HEK293 (cell line): ENCODE results near the gene ZNF32.

Experiments
- CTCF ChIA-PET: fragments of 350-600 bp; formaldehyde crosslinking; extraction: SDS; loops from one replicate; lab custom pipeline; 2021; ENCODE audit warnings: antibody characterized with exemption; lab: Yijun Ruan, JAX
- POLR2A ChIA-PET: fragments of 300-600 bp; formaldehyde crosslinking; extraction: SDS; loops from one replicate; lab custom pipeline; 2020; ENCODE audit warnings: antibody characterized with exemption, inconsistent platforms; lab: Yijun Ruan, JAX
- H3K27ac ChIP-seq: fragments of 200-500 bp; sonication (Bioruptor generic); 2 replicates; pipeline ENCODE4 v1.5.1; 2014; ENCODE audit warnings: low read depth, low read length, control low read depth, inconsistent platforms; ENCODE audit errors: extremely low read depth
- H3K36me3 ChIP-seq, 2 experiments: fragments of 200-500 bp in 1 of 2; sonication (Bioruptor generic) in 1 of 2; 1 replicate in 1 of 2; 2 replicates in 1 of 2; pipeline ENCODE4 v1.5.1; 2014 to 2017; ENCODE audit warnings: inconsistent platforms in 2 of 2, low read length in 2 of 2; ENCODE audit not compliant: control insufficient read depth in 2 of 2, insufficient read depth in 1 of 2
- H3K4me1 ChIP-seq: fragments of 200-500 bp; sonication (Bioruptor generic); 2 replicates; pipeline ENCODE4 v1.5.1; 2014; ENCODE audit warnings: mild to moderate bottlenecking, low read length, inconsistent platforms; ENCODE audit not compliant: control insufficient read depth, insufficient read depth
- H3K4me3 ChIP-seq: 2 replicates; pipeline ENCODE4 v1.5.1; 2011; ENCODE audit warnings: low read depth, mild to moderate bottlenecking, control low read depth, low read length, moderate library complexity
- H3K9me3 ChIP-seq: fragments of 200-500 bp; sonication (Bioruptor generic); 2 replicates; pipeline ENCODE4 v1.5.1; 2014; ENCODE audit warnings: low read depth, low read length, inconsistent platforms; ENCODE audit not compliant: control insufficient read depth, insufficient read depth
- CTCF ChIP-seq: fragments of 450-650 bp; formaldehyde crosslinking; IDR thresholded peaks from 2 replicates; pipeline ENCODE4 v1.5.1; 2016; ENCODE audit warnings: missing biosample characterization, missing genetic modification characterization
- KLF8 ChIP-seq: fragments of 450-650 bp; formaldehyde crosslinking; IDR thresholded peaks from 2 replicates; pipeline ENCODE4 v1.5.1; 2016; ENCODE audit warnings: missing biosample characterization, missing genetic modification characterization
- SCRT2 ChIP-seq: fragments of 450-650 bp; formaldehyde crosslinking; IDR thresholded peaks from 2 replicates; pipeline ENCODE4 v1.5.1; 2016; ENCODE audit warnings: missing biosample characterization, missing genetic modification characterization
- SP7 ChIP-seq: fragments of 450-650 bp; formaldehyde crosslinking; IDR thresholded peaks from 2 replicates; pipeline ENCODE4 v1.5.1; 2016; ENCODE audit warnings: missing biosample characterization, missing genetic modification characterization
- ZFP3 ChIP-seq: fragments of 450-650 bp; formaldehyde crosslinking; IDR thresholded peaks from 2 replicates; pipeline ENCODE4 v1.5.1; 2016; ENCODE audit warnings: low read depth, missing biosample characterization, missing genetic modification characterization
- ZNF112 ChIP-seq: fragments of 450-650 bp; formaldehyde crosslinking; IDR thresholded peaks from 2 replicates; pipeline ENCODE4 v1.5.0; 2017; ENCODE audit warnings: missing biosample characterization, missing genetic modification characterization
- ZNF155 ChIP-seq: fragments of 450-650 bp; formaldehyde crosslinking; IDR thresholded peaks from 2 replicates; pipeline ENCODE4 v1.5.1; 2016; ENCODE audit warnings: missing biosample characterization, missing genetic modification characterization
- ZNF169 ChIP-seq: fragments of 450-650 bp; formaldehyde crosslinking; IDR thresholded peaks from 2 replicates; pipeline ENCODE4 v1.5.1; 2016; ENCODE audit warnings: missing biosample characterization, missing genetic modification characterization
- ZNF18 ChIP-seq: fragments of 450-650 bp; formaldehyde crosslinking; IDR thresholded peaks from 2 replicates; pipeline ENCODE4 v1.5.1; 2016; ENCODE audit warnings: missing biosample characterization, missing genetic modification characterization
- ZNF19 ChIP-seq: fragments of 450-650 bp; formaldehyde crosslinking; IDR thresholded peaks from 2 replicates; pipeline ENCODE4; 2016; ENCODE audit warnings: missing biosample characterization, missing genetic modification characterization, low read depth
- ZNF2 ChIP-seq: fragments of 450-650 bp; formaldehyde crosslinking; IDR thresholded peaks from 2 replicates; pipeline ENCODE4 v1.5.1; 2016; ENCODE audit warnings: missing biosample characterization, missing genetic modification characterization
- ZNF239 ChIP-seq: fragments of 450-650 bp; formaldehyde crosslinking; IDR thresholded peaks from 2 replicates; pipeline ENCODE4 v1.5.1; 2016; ENCODE audit warnings: missing biosample characterization, missing genetic modification characterization
- ZNF24 ChIP-seq: fragments of 450-650 bp; formaldehyde crosslinking; IDR thresholded peaks from 2 replicates; pipeline ENCODE4 v1.5.1; 2016; ENCODE audit warnings: missing biosample characterization, missing genetic modification characterization
- ZNF292 ChIP-seq: fragments of 450-650 bp; formaldehyde crosslinking; IDR thresholded peaks from 2 replicates; pipeline ENCODE4 v1.5.1; 2016; ENCODE audit warnings: low read depth, missing biosample characterization, missing genetic modification characterization, borderline replicate concordance
- ZNF341 ChIP-seq: fragments of 450-650 bp; formaldehyde crosslinking; IDR thresholded peaks from 2 replicates; pipeline ENCODE4; 2016; ENCODE audit warnings: low read depth, missing biosample characterization, missing genetic modification characterization
- ZNF350 ChIP-seq: fragments of 450-650 bp; formaldehyde crosslinking; IDR thresholded peaks from 2 replicates; pipeline ENCODE4 v1.5.0; 2017; ENCODE audit warnings: missing biosample characterization, mild to moderate bottlenecking, missing genetic modification characterization
- ZNF521 ChIP-seq: fragments of 450-650 bp; formaldehyde crosslinking; IDR thresholded peaks from 2 replicates; pipeline ENCODE4 v1.5.1; 2017; ENCODE audit warnings: missing biosample characterization, mild to moderate bottlenecking, missing genetic modification characterization
- ZNF544 ChIP-seq: fragments of 450-650 bp; formaldehyde crosslinking; IDR thresholded peaks from 2 replicates; pipeline ENCODE4 v1.5.0; 2017; ENCODE audit warnings: missing biosample characterization, missing genetic modification characterization
- ZNF580 ChIP-seq: fragments of 450-650 bp; formaldehyde crosslinking; IDR thresholded peaks from 2 replicates; pipeline ENCODE4 v1.5.1; 2016; ENCODE audit warnings: missing biosample characterization, missing genetic modification characterization
- ZNF626 ChIP-seq: fragments of 450-650 bp; sonication (Bioruptor Pico); formaldehyde crosslinking; IDR thresholded peaks from 2 replicates; pipeline ENCODE4 v1.5.1; 2018; ENCODE audit warnings: missing biosample characterization, missing genetic modification characterization, inconsistent platforms
- ZNF639 ChIP-seq: fragments of 450-650 bp; formaldehyde crosslinking; IDR thresholded peaks from 2 replicates; pipeline ENCODE4 v1.5.1; 2016; ENCODE audit warnings: missing biosample characterization, missing genetic modification characterization
- ZNF664 ChIP-seq: fragments of 450-650 bp; formaldehyde crosslinking; IDR thresholded peaks from 2 replicates; pipeline ENCODE4 v1.5.1; 2016; ENCODE audit warnings: missing biosample characterization, missing genetic modification characterization
- ZNF692 ChIP-seq: fragments of 450-650 bp; formaldehyde crosslinking; IDR thresholded peaks from 2 replicates; pipeline ENCODE4 v1.5.1; 2016; ENCODE audit warnings: missing biosample characterization, missing genetic modification characterization
- ZNF76 ChIP-seq: fragments of 450-650 bp; formaldehyde crosslinking; IDR thresholded peaks from 2 replicates; pipeline ENCODE4; 2016; ENCODE audit warnings: low read depth, missing biosample characterization, missing genetic modification characterization, borderline replicate concordance
- ZNF768 ChIP-seq: fragments of 450-650 bp; formaldehyde crosslinking; IDR thresholded peaks from 2 replicates; pipeline ENCODE4 v1.5.1; 2018; ENCODE audit warnings: missing biosample characterization, mild to moderate bottlenecking, missing genetic modification characterization
- ZNF830 ChIP-seq: fragments of 450-650 bp; IDR thresholded peaks from 2 replicates; pipeline ENCODE4 v1.5.0; 2018; ENCODE audit warnings: missing biosample characterization, missing genetic modification characterization, low read depth, mild to moderate bottlenecking, moderate library complexity
- ZSCAN18 ChIP-seq: fragments of 450-650 bp; formaldehyde crosslinking; IDR thresholded peaks from 2 replicates; pipeline ENCODE4 v1.5.1; 2016; ENCODE audit warnings: missing biosample characterization, missing genetic modification characterization
- TF ChIP-seq, protein P1 (sequence below): fragments of 450-650 bp; formaldehyde crosslinking; IDR thresholded peaks from 2 replicates; pipeline ENCODE4 v1.5.1; 2016; ENCODE audit warnings: missing biosample characterization, missing genetic modification characterization

Gene ZNF32

GRCh38 chr10:43667317-43667731, 18.6 kb upstream of the ZNF32 start (continued):
- TF ChIP-seq ZNF544 (no peak), ZNF768 (tag by site-specific recombination) (no peak), ZNF292 (tag by site-specific recombination) (no peak), ZFP3 (tag by site-specific recombination) (no peak), ZNF639 (tag by site-specific recombination) (no peak), ZNF18 (tag by site-specific recombination) (no peak), ZNF19 (tag by site-specific recombination) (no peak), ZNF580 (tag by site-specific recombination) (no peak)
- TF ChIP-seq, all 188 proteins: peak for 0

DNA sequence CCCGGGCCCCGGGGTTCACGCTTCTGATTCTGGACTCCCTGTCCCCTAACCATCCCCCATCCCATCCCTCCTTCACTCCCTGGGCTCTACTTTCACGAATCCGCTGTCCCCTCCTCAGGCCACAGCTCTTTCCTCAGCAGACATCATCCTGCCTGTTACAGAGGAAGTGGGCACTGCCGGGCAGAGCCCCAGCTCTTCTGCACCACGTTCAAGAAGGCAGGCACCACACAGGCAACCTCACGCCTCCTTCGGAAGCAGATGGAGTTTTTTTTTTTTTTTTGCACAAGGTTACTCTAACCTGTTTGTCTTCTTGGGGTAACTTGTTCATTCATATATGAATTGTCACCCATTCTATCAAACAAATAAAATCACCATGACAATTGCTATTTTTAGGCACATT, 17.9 kb upstream of the ZNF32 start:
- CTCF ChIA-PET = interaction anchor here (0.6 kb wide), 1 partner anchor 974 kb away, joined by 3 read pairs; no protein-coding TSS in a partner anchor
- POLR2A ChIA-PET = no interaction called here

DNA sequence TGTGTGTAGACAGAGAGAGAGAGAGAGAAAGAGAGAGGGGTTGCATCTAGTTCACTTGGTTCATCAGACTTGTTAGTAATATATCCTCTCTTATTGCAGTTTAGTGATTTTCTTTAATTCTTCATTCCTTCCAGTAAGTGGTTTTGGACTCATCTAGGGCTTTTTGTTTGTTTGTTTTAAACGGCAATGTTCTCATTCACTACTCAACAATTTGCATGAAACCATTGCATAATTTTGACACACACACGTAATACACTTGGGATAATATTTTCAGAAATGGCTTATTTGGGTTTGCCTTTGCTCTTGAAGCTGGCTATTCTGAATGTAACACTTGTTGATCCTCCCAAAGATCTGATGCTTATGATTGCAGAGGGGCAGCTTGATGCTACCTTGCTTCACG, 16.4 kb upstream of the ZNF32 start:
- CTCF ChIA-PET = interaction anchor here (0.6 kb wide), 1 partner anchor 186 kb away, joined by 3 read pairs; no protein-coding TSS in a partner anchor

More for the DNA sequence above, 17.9 kb upstream of the ZNF32 start:
- Histone ChIP-seq H3K9me3 (no peaks in the 10 kb centered on the region), H3K27ac (no peak overlapping the region), H3K4me3 (no peak overlapping the region), H3K36me3 (no peaks in the 10 kb centered on the region), H3K4me1 (no peaks in the 10 kb centered on the region)
- TF ChIP-seq ZNF76 = no peak
- no peak for TF ChIP-seq ZNF350 (tag by site-specific recombination)
- no peak for TF ChIP-seq KLF8 (tag by site-specific recombination)
- TF ChIP-seq ZNF112 = no peak
- no peak for TF ChIP-seq ZNF24 (tag by site-specific recombination)
- TF ChIP-seq ZNF2 (tag by site-specific recombination) = no peak
- TF ChIP-seq ZNF664 = no peak
- TF ChIP-seq ZNF521 = no peak
- TF ChIP-seq, protein P1, sequence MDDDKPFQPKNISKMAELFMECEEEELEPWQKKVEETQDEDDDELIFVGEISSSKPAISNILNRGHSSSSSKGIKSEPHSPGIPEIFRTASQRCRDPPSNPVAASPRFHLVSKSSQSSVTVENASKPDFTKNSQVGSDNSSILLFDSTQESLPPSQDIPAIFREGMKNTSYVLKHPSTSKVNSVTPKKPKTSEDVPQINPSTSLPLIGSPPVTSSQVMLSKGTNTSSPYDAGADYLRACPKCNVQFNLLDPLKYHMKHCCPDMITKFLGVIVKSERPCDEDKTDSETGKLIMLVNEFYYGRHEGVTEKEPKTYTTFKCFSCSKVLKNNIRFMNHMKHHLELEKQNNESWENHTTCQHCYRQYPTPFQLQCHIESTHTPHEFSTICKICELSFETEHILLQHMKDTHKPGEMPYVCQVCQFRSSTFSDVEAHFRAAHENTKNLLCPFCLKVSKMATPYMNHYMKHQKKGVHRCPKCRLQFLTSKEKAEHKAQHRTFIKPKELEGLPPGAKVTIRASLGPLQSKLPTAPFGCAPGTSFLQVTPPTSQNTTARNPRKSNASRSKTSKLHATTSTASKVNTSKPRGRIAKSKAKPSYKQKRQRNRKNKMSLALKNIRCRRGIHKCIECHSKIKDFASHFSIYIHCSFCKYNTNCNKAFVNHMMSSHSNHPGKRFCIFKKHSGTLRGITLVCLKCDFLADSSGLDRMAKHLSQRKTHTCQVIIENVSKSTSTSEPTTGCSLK (tag by site-specific recombination) = no peak
- TF ChIP-seq ZNF239 (tag by site-specific recombination) = no peak
- TF ChIP-seq ZNF626 (tag by site-specific recombination) = no peak
- TF ChIP-seq ZNF830 (tag by site-specific recombination) = no peak

More for the DNA sequence above, 16.4 kb upstream of the ZNF32 start:
- TF ChIP-seq ZSCAN18 (tag by site-specific recombination) (no peak), SP7 (tag by site-specific recombination) (no peak), ZNF169 (tag by site-specific recombination) (no peak), SCRT2 (tag by site-specific recombination) (peak; percentile 79), ZNF692 (no peak), ZNF341 (tag by site-specific recombination) (no peak), CTCF (tag by site-specific recombination) (no peak), ZNF155 (tag by site-specific recombination) (no peak)
- TF ChIP-seq, all 188 proteins: peak for 1
- H3K4me1 ChIP-seq = no peaks in the 10 kb centered on the region
- no peaks in the 10 kb centered on the region for H3K9me3 ChIP-seq
- H3K4me3 ChIP-seq = no peak overlapping the region
- POLR2A ChIA-PET = no interaction called here
- no peak overlapping the region for H3K27ac ChIP-seq
- H3K36me3 ChIP-seq = no peaks in the 10 kb centered on the region
